Measurements from ENCODE around the gene INKA1.

- TF ChIP-seq CTCF (IDR thresholded peaks at IDR 0.05) (no peak), POLR2A (IDR thresholded peaks at IDR 0.05) (no peak)
These were observed 48.5 kb upstream of the INKA1 start for GRCh38 chr3:49754536-49754935.

Measured in lower leg skin (tissue), 3 donors.